NOMO-1 treated with DMSO at 0.1 percent for 48 hours (cell line): ENCODE results near the gene PDCL2.
"Not testable (repeated sequence)": the region's sequence is repeated elsewhere in the genome, so short reads cannot be mapped to it uniquely, and the experiment has no call there.

Experiments used
- DNase-seq: peaks from one replicate; lab custom pipeline; 2025; ENCODE audit not compliant: unreplicated experiment; lab: John Stamatoyannopoulos, UW

The PDCL2 gene, protein sequence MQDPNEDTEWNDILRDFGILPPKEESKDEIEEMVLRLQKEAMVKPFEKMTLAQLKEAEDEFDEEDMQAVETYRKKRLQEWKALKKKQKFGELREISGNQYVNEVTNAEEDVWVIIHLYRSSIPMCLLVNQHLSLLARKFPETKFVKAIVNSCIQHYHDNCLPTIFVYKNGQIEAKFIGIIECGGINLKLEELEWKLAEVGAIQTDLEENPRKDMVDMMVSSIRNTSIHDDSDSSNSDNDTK

DNA sequence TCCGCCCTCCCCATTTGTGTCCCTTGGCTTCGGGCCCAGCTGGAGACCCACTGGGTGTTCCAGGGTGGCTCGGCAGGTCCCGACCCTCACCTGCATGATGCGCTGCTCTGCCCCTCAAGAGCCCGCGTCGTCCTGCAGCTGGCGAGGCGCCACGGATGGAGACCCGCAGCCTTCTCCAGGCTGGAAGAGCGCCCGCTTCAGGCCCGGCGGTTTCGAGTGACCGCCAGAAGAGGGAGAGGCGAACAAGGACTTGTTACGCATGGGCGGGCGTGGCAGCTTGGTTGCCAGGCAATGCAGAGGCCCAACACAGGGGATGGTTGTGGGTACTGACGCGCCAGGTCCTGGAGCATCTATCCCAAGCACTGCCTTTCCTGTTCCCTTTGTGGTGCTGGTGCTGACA, at the start of gene PDCL2:
Gene PDCL2 (minus strand): TSS at position 232 of the 400 bp plus-strand sequence. CDS start 136 bp downstream, at position 96.
- DNase-seq: no peak

DNA sequence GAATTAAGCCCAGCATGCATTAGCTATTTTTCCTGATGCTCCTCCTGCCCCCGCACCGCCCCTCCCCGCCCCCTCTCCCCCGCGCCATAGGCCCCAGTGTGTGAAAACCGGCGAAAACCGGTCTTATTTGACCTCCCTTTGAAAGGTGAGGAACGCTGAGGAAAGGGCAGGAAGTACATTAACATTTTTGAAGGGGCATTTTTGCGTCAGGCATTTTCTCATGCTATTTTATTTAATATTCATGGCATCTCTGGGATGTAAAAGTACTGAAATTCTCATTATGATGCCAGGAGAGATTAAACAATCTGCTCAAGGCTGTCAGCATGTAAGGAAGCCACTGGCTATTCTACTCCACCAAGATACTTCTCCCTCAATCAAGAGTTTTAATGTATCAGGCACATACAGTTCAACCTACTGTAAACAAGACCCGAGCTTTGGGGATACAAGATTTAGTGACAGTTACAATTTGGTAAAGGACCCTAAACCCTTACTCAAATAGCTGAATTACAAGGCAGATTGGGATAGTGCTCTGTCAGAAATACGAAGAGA, 45.3 kb upstream of the PDCL2 start:
- DNase-seq: no peak

DNA sequence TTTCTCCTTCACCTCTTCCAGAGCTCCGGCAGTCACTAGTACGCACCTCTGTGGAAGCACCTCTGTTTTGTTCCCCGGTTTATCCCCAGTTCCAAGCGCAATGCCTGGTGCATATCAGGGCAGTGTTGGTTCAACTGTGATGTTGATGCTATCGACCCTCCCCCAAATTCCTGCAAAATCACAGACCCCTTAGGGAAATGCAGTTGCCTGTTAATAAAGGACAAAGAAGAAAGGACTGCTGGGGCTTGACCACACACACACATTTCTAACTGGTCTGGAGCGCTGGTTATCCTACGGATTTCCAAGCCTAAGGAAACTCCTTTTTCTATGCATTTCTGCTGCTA, 44.6 kb upstream of the PDCL2 start:
- no peak for DNase-seq

DNA sequence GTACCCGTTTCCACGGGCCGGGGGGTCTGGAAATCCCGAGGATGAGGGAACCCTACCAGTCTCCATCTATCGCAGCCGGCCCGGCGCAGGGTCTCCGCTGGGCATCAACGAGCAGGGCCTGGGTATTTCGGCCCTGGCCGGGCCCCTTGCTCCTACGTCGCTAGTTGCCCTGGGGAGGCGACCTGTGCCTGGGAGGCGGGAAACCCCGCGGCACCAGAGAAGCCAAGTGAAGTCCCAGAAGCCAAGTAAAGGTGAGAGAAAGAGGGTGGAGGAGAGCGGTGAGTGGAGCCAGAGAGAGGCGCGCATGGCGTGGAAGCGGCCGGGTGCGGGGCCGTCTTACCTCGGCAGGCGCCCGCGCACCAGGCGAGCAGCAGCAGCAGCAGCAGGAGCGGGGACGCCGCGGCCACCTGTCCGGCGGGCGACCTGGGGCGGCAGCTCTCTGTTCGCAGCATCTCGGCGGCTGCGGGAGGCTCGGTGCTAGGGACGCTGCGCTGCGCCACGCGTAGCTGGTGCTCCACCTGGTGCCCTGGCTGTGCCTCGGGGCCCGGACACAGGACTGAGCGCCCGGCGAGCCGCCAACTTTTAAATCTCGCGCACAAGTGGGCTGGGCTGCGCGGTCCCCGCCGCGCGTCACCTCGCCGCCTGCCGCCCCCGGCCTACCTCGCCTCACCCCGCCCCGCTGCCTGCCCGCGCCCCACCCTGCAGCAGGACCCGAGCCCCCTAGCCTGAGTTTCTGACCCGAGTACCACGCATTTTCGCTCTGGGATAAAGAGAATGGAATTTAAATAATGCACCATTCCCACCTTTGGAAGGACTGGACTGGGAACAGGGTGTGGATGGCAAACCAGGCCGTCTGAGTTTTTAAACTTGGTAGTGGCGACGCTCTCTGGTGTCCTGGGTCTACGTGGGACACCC, 44.0 kb upstream of the PDCL2 start, which contains the start of gene NMU:
Gene NMU (minus strand): TSS at position 558 of the 915 bp plus-strand sequence. CDS start 106 bp downstream, at position 452.
- DNase-seq: no peak

DNA sequence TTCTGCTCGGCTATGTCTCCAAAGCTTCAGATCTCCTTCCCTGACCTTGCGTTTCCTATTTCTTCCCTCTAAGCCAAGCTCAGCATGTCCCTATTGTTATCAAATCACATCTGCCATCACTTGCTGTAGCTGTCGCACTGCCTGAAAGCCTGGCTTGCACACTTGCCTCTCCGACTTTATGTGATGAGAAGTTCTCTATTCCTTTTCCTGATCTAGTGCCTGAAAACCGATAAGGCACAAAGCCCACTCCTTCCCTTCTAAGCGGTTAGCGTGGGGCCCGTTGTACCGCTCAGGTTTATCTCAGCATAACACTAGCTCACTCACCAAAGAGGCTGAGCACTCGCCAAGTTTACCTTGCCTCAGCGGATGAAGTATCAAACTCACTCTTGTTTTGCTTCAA, 43.2 kb upstream of the PDCL2 start:
- no peak for DNase-seq

DNA sequence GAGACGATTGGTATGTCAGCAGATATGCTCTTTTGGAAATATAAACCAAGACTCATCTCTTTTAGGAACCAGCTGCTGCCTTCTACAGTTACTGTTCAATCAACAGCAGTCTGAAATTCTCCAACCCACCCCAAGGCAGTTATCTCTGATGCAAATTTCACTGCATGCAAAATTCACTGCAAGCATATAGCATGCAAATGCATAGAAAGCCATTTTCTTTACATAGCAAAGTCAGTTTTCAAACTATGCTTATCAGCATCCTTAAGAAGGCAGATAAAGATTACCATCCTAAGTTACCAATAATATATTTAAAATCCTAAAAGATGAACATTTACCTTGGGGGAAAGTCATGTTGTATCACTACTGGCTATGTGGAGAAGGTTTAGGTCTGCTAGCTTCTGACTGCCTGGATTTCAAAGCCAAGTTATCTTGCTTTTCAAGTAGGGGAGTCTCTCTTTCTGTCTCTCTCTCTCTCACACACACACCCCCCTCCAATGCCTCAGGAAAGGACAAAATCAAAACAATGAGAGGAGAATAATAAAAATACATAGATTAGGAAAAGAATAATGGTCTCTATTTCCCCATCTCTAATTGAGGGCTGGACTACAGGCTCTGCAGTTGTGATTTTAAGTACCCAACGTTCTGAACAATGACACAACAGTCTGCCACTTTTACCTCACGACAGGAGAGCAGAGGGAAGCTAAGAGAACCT, 42.5 kb upstream of the PDCL2 start:
- no peak for DNase-seq

DNA sequence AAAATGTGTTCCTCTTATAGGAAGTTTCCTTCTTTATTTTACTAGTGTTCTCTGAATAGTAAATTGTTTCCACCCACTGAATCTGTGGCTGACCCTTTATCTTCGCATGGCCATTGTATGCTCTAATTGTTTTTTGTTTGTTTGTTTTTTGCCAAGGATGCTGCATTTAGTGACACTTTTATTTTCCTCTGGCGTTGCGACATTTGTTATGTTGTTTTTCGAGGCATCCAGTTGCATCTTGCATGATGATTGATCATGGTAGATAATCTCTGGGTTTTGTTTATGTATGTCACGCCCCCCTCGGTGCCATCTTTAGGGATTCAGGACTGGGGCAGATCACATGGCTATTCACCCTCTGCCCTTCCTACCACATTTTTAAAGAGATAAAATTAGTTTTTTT, 41.9 kb upstream of the PDCL2 start:
- no peak for DNase-seq

DNA sequence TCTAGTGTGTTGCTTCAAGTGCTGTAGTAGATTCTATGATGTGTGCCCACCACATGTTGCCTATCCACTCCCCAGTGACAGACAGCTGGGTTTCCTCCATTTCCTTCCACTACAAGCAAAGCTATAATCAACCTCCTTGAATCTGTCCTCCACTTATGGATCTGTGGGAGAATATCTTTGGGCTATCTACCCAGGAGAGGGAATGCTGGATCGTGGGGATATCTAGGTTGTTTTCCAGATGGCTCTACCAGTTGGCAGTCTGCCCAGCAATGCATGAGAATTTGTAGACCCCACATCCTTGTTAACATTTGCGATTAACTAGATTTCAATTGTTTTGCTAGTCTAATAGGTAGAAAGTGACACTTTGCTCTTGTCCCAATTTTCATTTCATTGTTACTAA, 33.8 kb upstream of the PDCL2 start:
- no peak for DNase-seq

DNA sequence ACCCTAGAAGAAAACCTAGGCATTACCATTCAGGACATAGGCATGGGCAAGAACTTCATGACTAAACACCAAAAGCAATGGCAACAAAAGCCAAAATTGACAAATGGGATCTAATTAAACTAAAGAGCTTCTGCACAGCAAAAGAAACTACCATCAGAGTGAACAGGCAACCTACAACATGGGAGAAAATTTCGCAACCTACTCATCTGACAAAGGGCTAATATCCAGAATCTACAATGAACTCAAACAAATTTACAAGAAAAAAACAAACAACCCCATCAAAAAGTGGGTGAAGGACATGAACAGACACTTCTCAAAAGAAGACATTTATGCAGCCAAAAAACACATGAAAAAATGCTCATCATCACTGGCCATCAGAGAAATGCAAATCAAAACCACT, 32.0 kb upstream of the PDCL2 start:
- not testable (repeated sequence) for DNase-seq

DNA sequence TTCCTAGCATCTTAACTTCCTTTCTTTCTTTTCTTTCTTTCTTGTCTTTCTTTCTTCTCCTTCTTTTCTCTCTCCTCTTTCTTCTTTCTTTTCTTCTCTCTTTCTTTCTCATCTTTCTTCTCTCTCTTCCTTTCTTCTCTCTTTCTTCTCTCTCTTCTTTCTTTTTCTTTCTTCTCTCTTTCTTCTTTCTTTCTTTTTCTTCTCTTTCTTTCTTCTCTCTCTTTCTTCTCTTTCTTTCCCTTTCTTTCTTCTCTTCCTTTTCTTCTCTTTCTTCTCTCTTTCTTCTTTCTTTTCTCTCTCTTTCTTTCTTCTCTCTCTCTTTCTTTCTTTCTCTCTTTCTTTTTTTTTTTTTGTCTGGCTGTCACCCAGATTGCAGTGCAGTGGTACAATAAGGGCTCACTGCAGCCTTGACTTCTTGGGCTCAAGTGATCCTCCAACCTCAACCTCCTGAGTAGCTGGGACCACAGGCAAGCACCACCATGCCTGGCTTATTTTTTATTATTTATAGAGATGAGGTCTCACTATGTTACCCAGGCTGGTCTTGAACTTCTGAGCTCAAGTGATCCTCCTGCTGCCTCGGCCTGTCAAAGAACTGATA, 26.6 kb upstream of the PDCL2 start:
- DNase-seq: no peak

DNA sequence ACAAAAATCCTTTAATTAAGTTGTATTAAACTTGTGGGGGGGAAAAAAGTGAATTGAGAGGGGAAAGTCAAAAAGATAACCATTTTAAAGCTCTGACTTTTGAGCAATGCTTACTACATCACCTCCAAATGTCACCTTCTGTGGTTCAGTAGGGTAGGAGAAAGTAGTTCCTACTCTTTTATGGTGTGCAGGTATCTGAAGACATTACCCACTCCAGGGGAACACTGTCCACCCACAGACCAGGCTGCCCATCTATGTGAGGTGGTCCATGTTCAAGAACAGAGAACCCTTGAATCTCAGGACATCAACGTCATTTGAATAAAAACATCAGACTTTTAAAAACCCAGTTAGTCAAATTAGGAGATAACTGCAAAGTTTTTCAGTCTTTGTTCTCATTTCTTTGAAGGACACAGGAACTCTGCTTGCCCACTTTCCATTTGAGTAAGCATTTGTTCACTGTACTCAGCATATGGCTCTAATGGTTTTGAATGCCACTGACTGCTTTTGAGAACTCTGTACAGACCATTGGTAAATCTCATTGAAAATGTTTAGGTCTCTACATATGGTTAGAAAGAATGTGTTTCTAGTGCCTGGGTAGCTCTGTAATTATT, 25.6 kb upstream of the PDCL2 start:
- no peak for DNase-seq

DNA sequence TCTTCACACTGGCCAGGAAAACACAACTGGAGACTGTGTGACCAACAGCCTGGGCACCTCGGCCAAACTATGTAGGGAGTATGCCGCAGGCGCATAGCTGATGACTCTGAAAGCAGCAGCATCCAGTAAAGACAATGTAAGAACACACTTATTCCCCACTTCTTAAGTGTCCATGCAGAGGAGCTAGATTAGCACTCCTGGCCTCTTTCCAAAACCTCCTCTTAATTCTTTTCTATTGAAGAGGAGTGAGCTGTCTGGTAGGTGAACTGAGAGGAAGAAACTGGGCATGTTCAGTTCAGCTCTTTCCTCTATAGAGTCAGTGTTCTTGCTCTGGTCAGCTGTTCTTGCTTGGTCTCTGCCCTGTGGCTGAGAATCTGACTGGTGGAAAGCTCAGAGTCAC, 23.0 kb upstream of the PDCL2 start:
- DNase-seq: no peak

DNA sequence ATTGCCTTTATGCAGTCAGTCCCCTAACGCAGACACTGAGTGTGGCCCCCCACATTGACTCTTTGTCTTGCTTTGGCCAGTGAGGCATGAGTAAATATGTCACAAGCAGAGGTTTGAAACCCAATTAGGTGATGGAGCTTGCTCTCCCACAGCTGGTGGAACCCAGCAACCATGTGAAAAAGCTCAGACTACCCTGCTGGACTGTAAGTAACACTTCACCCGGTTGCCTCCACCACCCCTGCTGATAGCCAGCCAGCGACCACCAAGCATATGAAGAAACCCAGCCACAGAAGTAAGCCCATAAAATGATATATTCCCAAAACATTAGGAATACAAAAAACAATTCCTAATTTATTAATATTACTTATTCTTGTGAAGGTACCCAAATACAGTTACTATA, 21.6 kb upstream of the PDCL2 start:
- no peak for DNase-seq

DNA sequence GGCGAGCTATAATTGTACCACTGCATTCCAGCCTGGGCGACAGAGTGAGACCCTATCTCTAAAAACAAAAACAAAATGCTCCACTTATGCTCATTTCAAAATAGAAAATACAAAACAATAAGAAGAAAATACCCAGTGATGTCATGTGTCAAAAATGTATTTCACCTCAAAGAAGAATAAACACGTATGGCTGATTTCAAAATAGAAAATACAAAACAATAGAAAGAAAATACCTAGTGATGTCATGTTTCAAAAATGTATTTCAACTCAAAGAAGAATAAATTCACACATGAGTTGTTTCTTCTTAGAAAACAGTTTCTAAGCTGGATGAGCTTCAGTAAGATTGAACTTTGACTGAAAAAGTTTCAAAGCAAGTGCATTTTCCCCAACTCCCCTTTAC, 20.3 kb upstream of the PDCL2 start:
- DNase-seq: no peak

DNA sequence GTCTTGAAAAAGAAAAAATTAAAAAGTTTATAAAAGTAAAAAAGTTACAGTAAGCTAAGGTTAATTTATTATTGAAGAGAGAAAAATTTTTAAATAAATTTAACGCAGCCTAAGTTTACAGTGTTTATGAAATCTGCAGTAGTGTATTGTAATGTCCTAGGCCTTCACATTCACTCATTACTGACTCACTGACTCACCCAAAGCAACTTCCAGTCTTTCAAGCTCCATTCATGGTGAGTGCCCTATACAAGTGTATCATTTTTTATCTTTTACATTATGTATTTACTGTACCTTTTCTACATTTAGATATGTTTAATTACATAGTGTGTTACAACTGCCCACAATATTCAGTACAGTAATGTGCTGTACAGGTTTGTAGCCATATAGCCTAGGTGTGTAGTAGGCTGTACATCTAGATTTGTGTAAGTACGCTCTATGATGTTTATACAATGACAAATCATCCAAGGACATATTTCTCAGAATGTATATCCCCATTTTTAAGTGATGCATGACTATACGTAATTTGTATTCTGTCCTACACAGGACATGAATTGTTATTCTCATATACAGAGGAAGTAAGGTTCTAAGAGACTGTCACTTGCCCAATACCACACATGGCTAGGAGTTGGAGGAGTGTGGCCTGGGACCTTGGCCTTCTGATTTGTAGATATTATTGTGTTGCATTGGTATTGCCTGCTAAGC, 19.5 kb upstream of the PDCL2 start:
- no peak for DNase-seq

DNA sequence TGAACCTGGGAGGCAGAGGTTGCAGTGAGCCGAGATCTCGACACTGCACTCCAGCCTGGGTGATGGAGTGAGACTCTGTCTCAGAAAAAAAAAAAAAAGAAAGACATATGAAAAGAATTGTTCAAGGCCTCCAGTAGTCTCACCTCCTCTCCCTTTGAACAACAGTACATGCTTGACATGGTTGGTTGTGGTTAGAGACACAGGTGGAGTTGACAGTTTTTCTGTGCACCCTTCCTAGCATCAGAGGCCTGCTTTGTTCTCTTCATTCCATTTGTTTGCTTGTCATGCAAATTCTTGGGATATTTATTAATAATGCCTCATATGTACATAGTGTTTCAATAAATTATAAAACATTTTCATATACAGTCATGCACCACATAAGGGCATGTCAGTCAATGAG, 18.3 kb upstream of the PDCL2 start:
- no peak for DNase-seq

DNA sequence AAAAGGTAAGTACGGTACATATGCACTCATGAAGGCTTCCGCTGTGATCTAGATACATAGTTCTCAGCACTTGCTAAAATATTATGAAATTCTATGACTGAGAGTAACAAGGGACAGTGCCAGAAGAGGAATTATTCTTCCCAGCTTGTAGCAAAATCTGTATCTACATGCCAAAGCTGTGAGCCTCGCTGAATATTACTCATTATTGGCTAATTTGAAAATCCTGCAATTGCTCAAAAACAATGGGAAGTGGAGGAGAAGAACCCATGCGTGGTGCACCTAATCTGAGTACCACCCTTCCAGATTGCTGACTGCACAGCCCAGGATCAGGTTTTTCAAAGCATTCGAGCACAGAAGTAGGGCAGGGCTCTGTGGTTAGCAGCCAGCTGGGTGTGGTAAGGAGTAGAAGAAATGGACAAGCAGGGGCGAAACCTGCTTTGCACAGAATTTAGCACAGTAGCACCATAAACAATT, 17.4 kb upstream of the PDCL2 start:
- DNase-seq: peak; percentile 4

DNA sequence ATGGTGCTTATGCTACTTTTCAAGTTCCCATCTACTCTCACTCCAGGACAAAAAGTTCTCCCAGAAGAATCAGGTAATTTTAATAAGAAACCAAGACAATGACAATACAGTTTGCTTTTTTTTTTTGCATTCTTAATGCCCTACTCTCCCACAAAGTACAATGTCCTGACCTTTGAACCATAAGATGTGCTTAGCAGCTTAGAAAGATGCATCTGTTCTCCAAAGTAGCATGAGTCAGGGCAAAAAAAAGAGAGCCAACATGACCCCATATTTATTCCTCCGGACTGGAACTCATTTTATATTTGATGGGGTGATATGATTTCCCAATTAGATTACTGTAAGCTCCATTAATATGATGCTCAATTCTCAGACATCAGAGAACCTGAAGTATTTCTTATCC, 16.5 kb upstream of the PDCL2 start:
- no peak for DNase-seq

DNA sequence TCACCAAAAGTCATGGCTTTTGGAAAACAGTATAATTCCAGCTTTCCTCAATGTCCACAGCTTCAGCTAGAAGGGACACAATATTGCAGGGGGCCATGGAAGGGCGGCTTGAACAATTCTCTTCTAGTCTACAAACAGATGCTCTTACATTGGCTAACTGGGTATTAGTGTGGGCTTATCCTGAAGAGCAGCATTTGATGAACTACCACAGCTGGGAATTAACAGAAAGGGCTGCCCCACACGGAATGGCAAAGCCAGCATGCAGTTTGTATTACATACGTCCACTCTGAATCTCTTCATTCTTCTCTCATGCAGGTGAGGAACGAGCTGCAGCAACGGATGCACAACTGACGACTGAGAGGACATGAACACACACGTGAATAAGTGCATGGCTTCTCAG, 13.0 kb upstream of the PDCL2 start:
- DNase-seq: no peak

DNA sequence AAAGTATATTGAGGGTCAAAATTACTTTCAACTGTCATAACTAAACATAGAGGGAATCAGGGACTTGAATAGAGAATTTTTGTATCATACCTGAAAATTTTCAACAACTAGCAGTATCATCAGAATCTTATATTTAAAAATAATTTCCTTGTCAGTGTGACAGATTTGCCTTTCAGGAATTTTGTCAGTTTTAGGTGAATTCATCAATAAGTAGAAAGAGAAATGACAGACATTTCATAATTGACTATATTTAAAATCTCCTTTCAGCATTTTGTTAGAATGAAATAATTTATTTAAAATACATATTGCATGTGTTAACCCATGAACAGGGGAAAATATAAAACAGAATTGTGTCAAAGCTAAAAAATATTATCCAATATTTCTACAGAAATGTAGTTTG, 8.6 kb upstream of the PDCL2 start:
- DNase-seq: no peak
